Stimulated activated CD4-positive, alpha-beta T cell treated with anti-CD3 and anti-CD28 coated beads, Interleukin-1b, Interleukin-23, amount 100 ng/mL, for 4 hours (primary cell): Measurements from ENCODE around the gene FGR.
"Not testable (repeated sequence)": the region's sequence is repeated elsewhere in the genome, so short reads cannot be mapped to it uniquely, and the experiment has no call there.

Experiments
- DNase-seq, 2 donors: peaks; one replicate each; pipeline ENCODE4 v3.0.0-alpha.2; 2020; ENCODE audit warnings: low read depth in 2 of 2

FGR gene

GRCh38 chr1:27635396-27636142, 584 bp upstream of the FGR start:
- DNase-seq: no peak

GRCh38 chr1:27634177-27634984, 604 bp downstream of the FGR start:
- DNase-seq: no peak

DNA sequence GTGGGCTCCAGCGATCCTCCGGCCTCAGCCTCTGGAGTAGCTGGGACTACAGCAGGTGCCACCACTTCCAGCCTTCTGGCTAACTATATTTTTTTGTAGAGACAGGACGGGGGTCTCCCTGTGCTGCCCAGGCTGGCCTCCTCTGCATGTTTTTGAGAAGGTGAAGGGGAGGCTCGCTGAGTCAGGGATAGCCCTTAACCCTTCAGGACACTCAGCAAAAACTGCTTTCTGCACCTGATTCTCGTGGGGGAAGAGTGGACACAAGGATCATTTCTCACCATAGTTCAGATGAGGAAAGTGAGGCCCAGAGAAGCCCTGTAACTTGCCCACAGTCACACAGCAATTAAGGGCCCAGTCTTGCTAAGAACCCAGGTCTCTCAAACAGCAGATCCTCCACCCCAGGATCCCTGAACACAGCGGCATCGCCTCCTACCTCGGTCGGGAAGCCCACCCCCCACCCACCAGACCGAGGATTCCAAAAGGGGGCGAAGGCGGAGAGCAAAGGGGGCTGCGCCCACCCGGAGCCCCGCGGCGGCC, 1.3 kb downstream of the FGR start:
- DNase-seq: no peak

DNA sequence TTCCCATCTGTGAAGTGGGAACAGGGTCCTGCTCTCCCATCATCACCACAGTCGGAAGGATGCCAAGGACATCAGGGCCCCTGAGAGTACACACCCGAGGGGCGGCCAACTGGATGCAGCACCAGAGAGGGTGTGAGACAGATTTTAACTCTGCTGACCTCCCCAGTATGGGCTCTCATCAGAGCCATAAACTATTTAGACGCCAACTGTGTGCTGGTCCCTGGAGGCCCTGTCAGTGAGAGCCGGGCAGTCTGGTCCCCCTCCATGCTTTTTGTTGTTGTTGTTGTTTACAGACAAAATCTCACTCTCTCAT, 1.7 kb downstream of the FGR start:
- no peak for DNase-seq

DNA sequence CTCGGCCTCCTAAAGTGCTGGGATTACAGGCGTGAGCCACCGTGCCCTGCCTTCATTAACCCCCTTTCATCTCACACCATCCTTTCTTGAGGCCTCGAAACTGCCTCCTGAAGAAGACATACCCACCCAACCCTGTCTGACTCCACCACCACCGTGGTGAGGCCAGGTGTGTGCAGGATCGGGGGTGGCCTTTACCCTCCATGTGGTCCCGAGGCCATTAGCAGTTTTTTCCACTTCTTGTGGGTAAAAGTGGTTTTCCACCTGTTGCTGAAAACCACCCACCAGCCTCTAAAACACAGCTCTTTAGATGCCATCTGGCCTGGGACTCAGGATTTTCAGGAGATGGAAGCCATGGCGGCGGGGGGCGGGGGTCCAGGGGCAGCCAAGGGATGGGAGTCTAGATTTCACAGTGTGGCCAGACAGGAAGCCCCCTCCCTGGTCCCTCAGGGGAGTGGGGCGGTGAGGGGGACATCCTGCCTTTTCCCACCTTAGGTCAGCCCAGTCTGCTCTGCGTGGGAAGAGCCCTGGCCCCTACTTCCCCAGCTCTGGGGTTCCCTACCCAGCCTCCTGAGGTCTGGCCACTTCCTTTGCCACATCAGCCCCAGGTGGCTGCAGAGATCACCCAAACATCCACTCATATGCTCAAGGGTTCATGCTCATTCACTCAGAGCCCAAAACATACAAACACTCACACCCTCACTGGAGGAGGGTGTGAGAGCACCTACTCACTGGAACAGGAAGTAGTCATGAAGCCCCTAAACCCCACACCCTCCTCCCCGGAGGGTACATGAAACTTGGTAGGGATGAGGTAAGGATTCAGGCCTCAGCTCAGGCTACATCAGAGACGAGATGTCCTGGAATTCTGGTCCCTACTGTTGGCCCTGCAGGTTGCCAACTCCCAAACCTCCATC, 2.3 kb downstream of the FGR start:
- DNase-seq: peak in 1 of 2 donors; percentile 55

DNA sequence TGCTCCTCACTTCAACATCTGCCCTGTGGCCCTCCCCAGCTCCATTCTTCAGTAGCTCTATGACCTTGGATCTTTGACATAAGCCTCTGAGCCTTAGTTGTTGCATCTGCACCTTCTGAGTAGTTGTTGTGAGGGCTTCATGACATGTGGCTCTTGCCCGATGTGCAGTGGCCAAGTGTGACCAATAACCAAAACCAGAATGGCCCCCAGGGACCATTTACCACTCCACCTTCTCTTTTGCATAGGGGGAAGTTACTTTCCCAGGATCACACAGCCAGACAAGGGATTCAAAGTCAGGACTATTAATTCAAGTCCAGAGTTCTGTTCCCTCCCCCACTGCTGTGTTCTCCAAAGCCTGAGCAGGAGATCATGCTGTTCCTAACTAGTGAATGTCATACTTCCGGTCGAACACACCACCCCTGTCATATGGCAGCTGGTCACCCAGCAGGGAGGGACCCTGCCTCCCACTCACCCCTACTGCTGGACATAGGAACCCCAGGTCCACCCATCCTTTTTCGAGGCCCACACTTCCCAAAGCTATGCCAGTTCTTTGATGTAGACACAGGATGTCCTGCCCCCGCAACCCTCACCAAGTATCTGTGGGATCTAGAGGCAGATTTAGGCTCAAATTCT, 4.0 kb downstream of the FGR start:
- no peak for DNase-seq

DNA sequence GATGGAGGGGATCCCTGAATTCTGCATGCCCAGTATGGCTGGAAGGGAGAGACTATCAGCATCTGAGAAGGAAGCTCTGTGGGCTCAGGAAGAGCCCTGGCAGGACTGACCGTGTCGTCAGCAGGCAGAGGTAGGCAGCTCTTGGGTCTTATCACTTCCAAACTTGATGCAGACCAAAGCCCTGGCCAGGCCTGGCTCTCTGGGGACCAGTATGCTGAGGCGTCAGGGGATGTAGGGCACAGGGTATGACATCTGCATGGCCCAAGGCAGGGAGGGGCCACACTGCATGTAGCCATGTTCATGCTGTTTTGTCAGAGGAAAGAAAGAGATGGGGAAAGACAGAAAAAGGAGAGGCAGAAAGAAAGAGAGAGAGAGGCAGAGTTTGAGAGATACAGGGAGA, 6.3 kb downstream of the FGR start:
- no peak for DNase-seq

GRCh38 chr1:27627733-27628132, 7.3 kb downstream of the FGR start:
- not testable (repeated sequence) for DNase-seq

- DNase-seq: no peak
Measured at GRCh38 chr1:27627061-27627460, 7.9 kb downstream of the FGR start.

- no peak for DNase-seq
Measured at GRCh38 chr1:27626031-27626935, 8.7 kb downstream of the FGR start.

DNA sequence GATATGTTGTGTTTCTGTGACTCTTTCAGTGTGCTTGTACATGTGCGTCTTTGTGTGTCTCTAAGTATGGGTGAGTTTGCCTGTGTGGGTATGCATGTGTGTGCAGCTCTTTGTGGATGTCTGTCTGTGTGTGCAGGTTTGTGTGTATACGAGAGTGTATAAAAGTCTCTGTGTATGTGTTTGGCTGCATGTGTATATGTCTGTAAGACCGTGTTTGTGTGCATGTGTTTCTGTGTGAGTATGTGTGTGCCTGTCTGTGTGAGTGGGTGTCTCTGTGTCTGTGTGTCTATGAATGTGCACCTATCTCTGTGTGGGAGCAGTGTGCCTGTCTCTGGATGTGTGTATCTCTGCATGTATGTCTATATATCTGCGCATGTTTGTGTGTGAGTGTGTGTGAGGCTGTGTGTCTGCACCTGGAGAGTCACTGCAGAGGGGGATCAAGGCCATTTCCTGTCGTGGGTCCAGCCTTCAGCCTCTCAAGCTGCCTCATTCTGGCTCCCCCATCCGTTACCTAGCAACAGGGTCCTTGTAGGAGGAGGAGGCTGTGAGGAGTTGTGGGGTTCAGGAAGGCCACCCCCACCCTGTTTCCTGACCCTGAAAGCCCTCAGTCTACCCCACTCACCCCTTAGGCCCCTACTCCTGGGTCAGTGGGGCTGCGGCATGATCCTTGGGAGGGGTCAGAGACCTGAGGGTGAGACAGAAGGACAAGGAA, 10.4 kb downstream of the FGR start:
- no peak for DNase-seq

GRCh38 chr1:27623327-27624212, 11.4 kb downstream of the FGR start:
- no peak for DNase-seq

DNA sequence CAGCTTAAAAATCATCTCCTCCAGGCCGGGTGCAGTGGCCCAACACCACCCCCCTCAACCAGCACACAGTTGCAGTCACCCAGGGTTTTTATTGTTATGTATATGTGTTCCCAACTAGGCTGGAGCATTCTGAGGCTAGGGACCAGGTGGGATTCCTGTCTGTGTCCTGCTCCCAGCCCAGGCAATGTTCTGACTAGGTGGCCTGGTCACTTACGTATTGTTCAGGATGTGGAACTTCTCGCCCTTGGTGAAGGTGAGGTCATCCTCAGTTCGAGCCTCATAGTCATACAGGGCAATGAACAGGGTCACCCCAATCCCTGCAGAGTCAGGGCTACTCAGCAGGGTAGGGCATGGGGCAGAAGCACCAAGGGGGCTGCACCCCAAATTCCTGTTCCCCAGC, 12.2 kb downstream of the FGR start:
- DNase-seq: no peak

DNA sequence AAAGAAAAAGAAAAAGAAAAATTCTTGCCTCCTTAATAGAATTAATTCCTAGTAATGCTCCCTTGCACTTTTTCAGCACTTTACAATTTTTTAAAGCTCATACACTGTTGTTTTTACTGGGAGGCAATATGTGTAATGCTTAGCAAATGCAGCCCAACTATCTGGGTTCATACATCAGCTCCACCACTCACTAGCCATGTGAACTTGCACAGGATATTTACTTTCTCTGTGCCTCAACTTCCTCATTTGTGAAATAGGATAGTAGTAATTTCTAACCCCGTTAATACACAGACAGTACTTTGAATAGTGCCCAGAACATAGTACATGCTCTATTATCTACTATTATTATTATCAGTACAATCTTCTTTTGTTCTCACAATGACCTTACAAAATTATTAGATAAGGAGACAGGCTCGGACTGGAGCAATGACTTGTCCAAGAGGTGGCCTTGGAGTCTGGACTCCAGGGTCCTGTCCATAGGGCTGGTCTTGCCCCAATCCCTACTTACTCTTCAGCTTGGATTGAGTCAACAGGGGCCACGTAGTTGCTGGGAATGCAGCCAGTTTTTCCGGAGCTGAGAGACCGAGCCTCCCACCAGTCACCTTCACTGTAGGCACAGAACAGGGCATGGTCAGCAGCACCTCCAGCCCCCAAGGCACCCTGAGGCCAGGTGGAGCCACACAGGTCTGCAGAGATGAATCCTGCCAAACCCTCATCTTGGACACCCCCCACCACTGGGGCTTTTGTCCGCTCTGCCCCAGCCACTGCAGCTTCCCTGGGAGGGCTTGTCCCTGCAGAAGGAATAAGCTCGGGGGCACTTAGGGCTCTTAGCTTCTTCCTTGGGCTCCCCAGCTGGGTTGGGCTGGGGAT, 13.7 kb downstream of the FGR start:
- no peak for DNase-seq

DNA sequence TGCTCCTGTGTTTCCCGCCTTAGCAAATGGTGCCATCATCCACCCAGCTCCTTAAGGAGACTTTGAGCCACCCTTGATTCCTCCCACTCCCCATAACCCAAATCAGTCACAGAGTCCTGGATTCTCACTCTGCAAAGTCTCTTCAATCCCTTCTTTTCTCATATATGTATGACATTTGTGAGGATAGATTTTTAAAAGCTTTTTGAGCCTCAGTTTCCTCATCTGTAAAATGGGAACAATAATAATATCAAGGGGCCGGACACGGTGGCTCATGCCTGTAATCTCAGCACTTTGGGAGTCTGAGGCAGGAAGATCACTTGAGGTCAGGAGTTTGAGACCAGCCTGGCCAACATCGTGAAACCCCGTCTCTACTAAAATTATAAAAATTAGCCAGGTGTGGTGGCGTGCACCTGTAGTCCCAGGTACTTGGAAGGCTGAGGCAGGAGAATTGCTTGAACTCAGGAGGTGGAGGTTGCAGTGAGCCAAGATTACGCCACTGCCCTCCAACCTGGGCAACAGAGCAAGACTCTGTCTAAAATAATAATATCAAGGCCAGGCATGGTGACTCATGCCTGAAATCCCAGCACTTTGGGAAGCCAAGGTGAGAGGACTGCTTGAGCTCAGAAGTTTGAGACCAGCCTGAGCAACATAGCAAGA, 15.1 kb downstream of the FGR start:
- DNase-seq: not testable (repeated sequence)

GRCh38 chr1:27618341-27619082, 16.5 kb downstream of the FGR start:
- DNase-seq: no peak

DNA sequence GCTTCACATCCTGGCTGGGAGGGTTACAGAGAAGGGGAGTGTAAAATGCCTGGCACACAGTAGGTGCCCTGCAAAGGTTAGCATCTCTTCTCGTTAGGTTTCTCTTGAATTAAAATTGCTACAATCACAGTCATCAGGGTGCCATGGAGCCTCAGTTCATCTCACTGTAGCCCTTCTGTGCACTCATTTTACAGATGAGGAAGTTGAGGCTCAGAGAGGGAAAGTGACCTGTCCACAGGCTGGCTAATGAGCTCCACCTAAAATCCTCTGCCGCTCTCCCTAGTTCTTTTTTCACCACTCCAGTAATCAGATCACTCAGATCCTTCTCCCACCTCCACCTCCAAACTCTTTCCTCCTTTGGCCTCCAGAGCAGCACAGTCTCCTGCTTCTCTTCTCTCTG, 17.6 kb downstream of the FGR start:
- no peak for DNase-seq
